ENCODE data around the gene PRR5L.

The PRR5L gene

GRCh38 chr11:36328966-36329673 is 33.0 kb downstream of the PRR5L start:
- no peak for DNase-seq

- no peak for DNase-seq
These were observed 34.3 kb downstream of the PRR5L start for GRCh38 chr11:36330411-36330810.

- no peak for DNase-seq
These were observed 37.4 kb downstream of the PRR5L start for GRCh38 chr11:36333468-36333867.

GRCh38 chr11:36333897-36334296 is 37.8 kb downstream of the PRR5L start:
- no peak for DNase-seq

GRCh38 chr11:36339888-36340287 is 43.8 kb downstream of the PRR5L start:
- no peak for DNase-seq

- no peak for DNase-seq
These were observed 44.8 kb downstream of the PRR5L start for GRCh38 chr11:36340897-36341296.

GRCh38 chr11:36341915-36342314 is 45.8 kb downstream of the PRR5L start:
- no peak for DNase-seq

- no peak for DNase-seq
These were observed 46.2 kb downstream of the PRR5L start for GRCh38 chr11:36342327-36342726.

- DNase-seq, result no peak
These were observed 47.3 kb downstream of the PRR5L start for GRCh38 chr11:36343436-36343835.

- DNase-seq, result no peak
These were observed 49.0 kb downstream of the PRR5L start for GRCh38 chr11:36345084-36345511.

- DNase-seq, result no peak
These were observed 49.5 kb downstream of the PRR5L start for GRCh38 chr11:36345535-36346141.

GRCh38 chr11:36346562-36347383 is 50.7 kb downstream of the PRR5L start:
- DNase-seq, result no peak

GRCh38 chr11:36347384-36347906 is 51.4 kb downstream of the PRR5L start:
- DNase-seq, result no peak

GRCh38 chr11:36349351-36350136 is 53.5 kb downstream of the PRR5L start:
- no peak for DNase-seq

GRCh38 chr11:36350137-36350513 is 54.0 kb downstream of the PRR5L start:
- DNase-seq, result peak in 1 of 5 donors; percentile 25

- DNase-seq, result peak; percentile 30 to 85 (median 49)
These were observed 56.8 kb downstream of the PRR5L start for GRCh38 chr11:36352922-36353321.

- DNase-seq, result peak in 1 of 5 donors; percentile 65
These were observed 58.3 kb downstream of the PRR5L start for GRCh38 chr11:36354221-36355003.

GRCh38 chr11:36356201-36356600 is 60.1 kb downstream of the PRR5L start:
- DNase-seq, result no peak

GRCh38 chr11:36357831-36358230 is 61.7 kb downstream of the PRR5L start:
- no peak for DNase-seq

- DNase-seq, result no peak
These were observed 62.3 kb downstream of the PRR5L start for GRCh38 chr11:36358436-36358835.

- no peak for DNase-seq
These were observed 64.2 kb downstream of the PRR5L start for GRCh38 chr11:36360318-36360717.

Measured in T-helper 1 cell (primary cell).